NCI-H128 (cell line): ENCODE measurements around the gene CCND2.

ENCODE experiments used
- DNase-seq: peaks from one replicate; lab custom pipeline; 2025; ENCODE audit not compliant: unreplicated experiment; lab: John Stamatoyannopoulos, UW

The CCND2 gene

GRCh38 chr12:4289998-4290790, 16.6 kb downstream of the CCND2 start:
- no peak for DNase-seq

DNA sequence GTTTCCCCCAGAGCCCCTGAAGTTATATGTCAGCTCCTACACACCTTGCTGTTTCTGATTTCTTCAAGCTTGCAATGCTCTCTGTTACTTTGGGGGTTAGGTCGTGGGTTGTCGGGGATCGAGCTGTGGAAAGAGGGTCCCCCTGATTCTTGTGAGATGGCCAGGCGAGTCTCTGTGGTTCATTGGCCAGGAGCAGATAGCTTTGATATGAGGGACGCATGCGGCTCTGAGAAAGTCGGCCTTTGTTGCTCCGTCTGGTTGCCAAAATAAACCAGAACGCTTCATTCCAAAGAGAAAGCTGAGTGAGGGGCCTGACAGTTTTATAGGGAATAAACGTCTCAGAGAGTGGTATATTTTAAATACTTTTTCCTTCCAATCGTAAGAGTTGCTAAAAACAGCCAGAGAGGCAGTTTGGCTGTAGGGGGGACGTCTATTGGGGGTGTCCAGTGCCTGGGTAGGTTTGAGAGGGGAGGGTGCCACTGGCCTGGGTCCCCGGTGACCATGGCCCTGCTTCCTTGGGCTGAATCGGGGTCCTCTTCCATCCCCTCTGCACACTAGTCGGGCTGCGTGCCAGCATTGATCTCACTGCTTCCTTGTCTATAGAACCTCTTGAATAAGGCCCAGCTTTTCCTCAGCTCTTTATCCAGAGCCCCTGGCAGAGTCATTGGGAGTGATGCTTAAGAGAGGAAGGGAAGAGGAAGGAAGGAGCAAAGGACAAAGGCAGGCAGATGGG, 18.9 kb downstream of the CCND2 start:
- DNase-seq, result no peak

GRCh38 chr12:4293299-4293965, 19.9 kb downstream of the CCND2 start:
- DNase-seq, result no peak

GRCh38 chr12:4293966-4294505, 20.5 kb downstream of the CCND2 start:
- no peak for DNase-seq

GRCh38 chr12:4296751-4297150, 23.2 kb downstream of the CCND2 start:
- no peak for DNase-seq

GRCh38 chr12:4297617-4298016, 24.1 kb downstream of the CCND2 start:
- no peak for DNase-seq

DNA sequence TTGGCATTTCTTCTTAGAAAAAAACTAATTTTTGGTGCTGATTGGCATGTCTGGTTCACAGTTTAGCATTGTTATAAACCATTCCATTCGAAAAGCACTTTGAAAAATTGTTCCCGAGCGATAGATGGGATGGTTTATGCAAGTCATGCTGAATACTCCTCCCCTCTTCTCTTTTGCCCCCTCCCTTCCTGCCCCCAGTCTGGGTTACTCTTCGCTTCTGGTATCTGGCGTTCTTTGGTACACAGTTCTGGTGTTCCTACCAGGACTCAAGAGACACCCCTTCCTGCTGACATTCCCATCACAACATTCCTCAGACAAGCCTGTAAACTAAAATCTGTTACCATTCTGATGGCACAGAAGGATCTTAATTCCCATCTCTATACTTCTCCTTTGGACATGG, 27.3 kb downstream of the CCND2 start:
- no peak for DNase-seq

DNA sequence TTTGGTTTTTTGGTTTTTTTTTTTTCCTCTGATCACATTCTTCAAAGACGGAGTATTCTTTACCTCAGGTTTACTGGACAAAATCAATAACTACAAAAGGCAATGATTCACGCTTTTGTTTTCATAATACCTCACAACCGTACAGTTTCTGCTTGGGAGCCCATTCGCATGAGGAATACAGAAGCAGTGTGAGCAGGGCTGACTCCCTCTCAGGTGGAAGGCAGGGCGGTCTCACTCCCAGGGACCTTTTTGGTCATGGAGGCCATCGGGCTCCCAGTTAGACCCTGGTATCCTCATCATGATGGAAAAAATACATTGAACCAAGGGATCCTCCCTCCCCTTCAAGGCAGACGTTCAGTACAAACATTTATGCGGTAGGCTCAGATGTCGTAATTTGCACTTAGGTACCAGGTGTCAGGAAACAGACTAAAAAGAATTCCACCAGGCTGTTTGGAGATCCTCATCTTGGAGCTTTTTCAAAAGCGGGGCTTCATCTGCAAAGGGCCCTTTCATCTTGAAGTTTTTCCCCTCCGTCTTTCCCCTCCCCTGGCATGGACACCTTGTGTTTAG, 28.5 kb downstream of the CCND2 start:
- no peak for DNase-seq

DNA sequence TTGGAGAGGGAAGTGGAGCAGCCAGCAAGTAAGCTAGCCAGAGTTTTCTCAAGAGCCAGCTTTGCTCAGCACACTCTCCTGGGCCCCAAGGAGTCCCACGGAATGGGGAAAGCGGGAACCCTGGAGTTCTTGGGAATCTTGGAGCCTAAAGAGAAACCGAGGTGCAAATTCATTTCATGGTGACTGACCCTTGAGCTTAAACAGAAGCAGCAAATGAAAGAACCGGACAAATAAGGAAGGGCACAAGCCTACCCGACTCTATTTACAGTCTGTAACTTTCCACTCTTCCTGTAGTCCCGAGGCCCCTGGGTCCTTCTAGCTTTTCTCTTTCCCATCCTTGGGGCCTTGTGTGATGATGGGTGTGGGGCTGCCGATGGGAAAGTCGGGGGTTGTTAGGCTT, 29.3 kb downstream of the CCND2 start:
- DNase-seq, result no peak

- DNase-seq, result no peak
These were observed 30.2 kb downstream of the CCND2 start for GRCh38 chr12:4303750-4304149.

- DNase-seq, result peak; percentile 63
These were observed 34.2 kb downstream of the CCND2 start for GRCh38 chr12:4307593-4308333.

GRCh38 chr12:4308334-4308950, 34.9 kb downstream of the CCND2 start:
- DNase-seq, result no peak

DNA sequence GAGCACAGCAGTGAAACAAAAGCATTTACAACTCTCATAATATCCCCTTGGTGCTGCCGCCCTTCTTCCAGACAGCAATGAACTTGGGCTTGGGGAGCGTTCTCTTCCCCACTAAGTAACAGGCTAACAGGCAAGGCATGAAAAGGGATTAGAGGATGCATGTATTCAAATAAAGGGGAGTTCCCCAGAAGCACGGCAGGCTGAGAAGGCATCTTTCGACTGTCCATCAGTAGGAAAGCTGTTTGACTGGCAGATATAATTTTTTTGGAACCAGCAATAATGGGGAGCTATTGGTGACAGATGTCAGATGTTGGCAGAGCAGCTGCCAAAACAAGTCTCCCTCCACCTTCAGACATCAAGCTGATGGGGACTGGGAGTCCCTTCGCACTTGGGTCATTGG, 38.2 kb downstream of the CCND2 start:
- no peak for DNase-seq

- no peak for DNase-seq
These were observed 38.7 kb downstream of the CCND2 start for GRCh38 chr12:4312251-4312650.

- no peak for DNase-seq
These were observed 46.9 kb downstream of the CCND2 start for GRCh38 chr12:4320497-4320852.

DNA sequence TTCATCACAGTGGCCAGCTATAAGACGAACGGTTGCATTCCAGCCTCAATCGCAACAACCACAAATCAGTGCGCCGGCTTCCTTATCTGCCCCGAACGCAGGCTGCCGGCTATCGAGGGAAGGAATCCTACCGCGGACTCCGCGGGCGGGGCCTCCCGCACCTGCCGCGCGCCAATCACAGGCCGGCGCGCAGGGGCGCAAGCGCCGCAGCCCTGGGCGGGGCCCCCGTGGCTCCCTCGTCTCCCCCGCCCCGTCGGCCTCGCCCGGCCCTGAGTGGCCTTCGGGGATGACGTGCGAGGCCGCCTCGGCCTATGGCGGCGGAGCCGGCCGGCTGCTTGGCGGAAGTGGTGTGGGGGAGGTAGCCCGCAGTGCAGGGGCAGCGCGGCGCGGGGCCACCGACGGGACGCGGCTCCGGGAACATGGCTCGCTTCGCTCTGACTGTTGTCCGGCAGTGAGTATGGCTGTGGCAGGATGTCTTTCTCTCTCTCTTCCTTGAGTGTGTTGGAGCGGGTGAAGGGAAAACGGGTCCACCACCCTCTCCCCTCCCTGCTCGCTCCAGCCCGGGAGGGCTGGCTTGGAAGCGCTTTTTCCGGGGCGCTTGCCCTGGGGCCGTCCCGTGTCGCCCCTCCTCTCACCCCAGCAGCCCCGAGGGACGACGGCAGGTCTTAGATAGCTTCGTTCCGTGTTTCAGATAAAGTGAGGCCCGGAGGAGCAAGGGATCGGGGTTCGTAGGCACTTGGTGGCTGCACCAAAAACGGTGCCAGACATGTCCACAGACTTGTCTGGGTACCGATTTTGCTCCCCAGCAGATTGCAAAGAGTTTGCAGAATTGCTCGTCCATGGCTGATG, 47.5 kb downstream of the CCND2 start, which contains the start of gene TIGAR:
TIGAR (plus strand) TSS at position 361 of the 849 bp plus-strand sequence; CDS start at position 420, 59 bp downstream.
- peak; percentile 89 for DNase-seq

DNA sequence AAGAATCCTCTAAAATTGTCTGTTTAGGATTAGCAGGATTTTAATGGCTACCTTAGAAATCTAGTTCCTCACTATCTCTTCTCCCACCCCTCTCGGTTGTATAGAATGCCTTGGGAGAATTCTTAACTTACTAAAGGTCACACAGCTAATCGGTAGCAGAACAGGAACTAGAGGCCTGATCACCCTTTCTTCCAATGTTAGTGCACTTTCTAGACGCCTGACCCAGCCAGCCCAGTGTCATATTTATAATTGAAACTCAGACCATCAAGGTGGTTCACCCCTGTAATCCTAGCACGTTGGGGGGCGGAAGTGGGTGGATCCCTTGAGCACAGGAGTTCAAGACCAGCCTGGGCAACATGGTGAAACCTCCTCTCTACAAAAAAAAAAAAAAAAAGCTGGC, 49.2 kb downstream of the CCND2 start:
- DNase-seq, result no peak
